Stimulated activated CD4-positive, alpha-beta T cell treated with anti-CD3 and anti-CD28 coated beads, Interleukin-1b, Interleukin-23, amount 100 ng/mL, for 1 hour (primary cell): ENCODE data around the gene CFAP54.
"Not testable (repeated sequence)": the region's sequence is repeated elsewhere in the genome, so short reads cannot be mapped to it uniquely, and the experiment has no call there.

Experiments
- DNase-seq, 2 donors: peaks; one replicate each; pipeline ENCODE4 v3.0.0-alpha.2; 2020; ENCODE audit warnings: low read depth in 2 of 2

The CFAP54 gene, protein sequence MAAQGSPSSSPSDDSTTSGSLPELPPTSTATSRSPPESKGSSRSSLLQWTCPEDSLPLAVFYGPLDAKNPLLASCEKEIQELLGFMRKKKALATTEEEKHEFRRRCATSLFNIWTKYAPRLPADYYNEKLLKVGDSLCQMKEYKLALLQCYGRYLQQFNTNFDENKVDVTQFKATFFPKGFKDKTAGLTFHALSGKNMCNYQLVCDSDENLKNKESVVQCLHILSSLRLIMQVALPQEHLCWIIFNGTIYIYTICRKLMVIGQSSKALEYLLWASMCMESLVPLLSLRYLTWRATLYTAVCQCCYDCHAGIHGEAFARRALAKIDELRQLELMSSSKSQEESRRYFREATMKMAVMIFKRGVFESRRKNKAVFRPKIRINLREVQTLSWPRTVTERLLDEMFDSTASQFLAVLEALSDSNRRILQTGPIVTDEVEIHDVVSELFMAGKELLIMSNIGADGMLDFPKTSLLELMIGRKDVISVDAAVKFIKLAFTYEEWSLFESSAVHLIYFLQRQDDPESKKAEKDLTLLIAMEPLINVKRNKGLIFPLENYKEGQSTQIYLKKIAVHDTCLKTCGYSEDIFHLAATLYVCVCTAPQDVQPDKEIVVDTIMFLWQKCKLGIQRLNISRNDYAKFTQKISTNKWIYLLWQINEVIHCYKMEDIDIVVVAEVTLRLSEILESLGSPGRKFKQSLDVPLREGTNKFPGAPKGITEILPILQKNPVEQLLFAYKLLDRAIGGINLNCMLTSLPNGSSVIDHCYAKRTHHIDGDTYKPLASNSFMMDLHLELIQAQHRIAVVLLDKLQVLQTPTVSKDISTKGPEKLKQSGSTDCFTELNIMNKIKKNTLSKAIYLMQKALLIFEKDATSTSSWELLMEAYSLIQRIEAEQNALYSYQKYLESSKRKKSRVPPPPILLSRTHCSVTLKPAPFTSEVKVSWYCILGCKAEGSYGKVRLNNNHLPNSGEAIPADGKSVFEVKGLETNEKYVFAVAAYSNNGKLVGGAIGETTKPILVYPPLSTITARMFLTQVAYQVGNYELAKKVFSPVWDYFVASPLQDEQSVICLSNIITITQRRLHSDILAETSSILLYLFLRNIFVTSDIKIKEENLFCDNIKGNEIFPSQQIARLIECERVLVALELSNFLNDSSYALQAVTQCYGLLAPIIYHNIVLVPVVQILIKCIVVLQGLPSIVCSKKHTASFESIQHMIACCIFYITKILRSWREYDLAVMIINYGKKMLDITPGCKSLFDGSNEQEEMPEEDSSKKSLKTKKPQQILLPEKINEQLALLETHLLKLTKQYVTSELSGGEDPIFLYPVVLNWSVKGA (N-terminal part only)

DNA sequence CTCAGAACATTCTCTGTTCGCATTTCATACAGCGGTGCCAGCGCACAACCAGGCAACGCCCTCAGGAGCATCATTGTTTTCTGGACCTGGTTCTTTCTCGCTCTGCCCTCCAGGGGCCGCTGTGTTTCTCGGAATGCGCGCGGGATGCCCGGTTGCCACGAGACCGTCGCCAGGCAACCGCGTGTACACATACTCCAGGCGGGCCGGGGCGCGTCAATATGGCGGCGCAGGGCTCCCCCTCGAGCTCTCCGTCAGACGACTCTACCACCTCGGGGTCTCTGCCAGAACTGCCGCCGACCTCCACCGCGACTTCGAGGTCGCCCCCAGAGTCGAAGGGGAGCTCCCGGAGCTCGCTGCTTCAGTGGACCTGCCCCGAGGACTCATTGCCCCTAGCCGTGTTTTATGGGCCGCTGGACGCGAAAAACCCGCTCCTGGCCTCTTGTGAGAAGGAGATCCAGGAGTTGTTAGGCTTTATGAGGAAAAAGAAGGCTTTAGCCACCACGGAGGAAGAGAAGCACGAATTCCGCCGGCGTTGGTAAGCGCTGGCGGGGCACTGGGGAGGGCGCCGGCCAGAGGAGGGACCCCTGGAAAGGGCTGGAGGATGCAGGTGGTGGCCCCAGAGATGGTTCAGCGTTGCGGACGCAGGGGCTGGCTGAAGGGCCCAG lies at the start of gene CFAP54:
CFAP54 (plus strand) TSS at position 186 of the 665 bp plus-strand sequence; CDS start at position 219, 33 bp downstream.
- peak; percentile 85 to 87 for DNase-seq

DNA sequence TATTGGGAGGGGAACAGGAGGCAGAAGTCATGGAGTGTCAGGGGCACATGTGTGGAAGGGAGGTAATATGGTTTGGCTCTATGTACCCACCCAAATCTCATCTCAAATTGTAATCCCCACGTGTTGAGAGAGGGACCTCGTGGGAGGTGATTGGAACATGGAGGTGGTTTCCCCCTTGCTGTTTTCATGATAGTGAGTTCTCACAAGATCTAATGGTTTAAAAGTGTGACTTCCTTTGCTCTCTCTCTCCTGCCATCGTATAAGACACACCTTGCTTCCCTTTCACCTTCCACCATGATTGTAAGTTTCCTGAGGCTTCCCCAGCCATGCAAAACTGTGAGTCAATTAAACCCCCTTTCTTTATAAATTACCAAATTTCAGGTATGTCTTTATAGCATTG lies 47.6 kb upstream of the CFAP54 start:
- no peak for DNase-seq

GRCh38 chr12:96442906-96443305 lies 46.5 kb upstream of the CFAP54 start:
- DNase-seq = no peak

GRCh38 chr12:96444399-96444798 lies 45.0 kb upstream of the CFAP54 start:
- DNase-seq = no peak

DNA sequence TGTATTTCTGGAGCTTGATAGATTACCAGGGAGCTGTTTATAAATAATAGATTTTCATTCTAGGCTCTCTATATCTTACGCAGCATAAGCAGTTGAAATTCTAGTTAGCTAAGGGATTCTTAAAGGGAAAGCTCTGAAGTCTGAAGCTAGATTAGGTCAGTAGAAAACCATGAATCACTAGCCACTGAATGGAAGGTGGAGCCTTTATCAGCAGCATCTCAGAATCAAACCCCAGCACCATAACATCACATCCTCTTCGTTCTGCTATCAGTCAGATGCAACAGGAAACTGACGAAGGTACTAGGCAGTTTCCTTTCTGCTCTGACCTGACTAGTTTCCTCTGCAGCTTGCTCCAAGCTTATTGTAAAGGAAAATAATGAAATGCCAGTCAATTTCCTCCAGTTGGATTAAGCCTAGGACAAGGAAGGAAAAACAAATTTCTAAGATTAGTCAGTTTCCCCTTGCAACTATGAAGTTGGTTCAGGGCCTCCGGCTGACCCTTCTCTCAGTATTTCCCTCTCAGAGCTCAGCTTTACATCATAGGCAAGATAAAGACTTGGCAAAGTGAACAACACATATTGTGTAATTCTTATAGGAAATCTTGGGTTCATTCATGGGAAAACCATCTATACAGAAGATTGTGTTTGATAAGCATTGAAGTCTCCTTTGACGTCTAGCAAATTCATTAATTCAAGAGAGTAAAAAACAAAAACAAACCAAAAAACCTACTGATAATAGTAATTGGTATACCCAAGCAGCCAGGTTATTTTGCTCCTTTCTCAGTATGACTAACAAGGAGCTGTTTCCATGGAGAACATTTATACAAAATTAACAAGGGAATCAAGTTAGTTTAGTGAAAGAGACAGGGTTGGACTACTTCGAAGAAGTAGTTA lies 43.4 kb upstream of the CFAP54 start:
- peak in 1 of 2 donors; percentile 32 for DNase-seq

GRCh38 chr12:96447256-96447655 lies 42.1 kb upstream of the CFAP54 start:
- DNase-seq = no peak

DNA sequence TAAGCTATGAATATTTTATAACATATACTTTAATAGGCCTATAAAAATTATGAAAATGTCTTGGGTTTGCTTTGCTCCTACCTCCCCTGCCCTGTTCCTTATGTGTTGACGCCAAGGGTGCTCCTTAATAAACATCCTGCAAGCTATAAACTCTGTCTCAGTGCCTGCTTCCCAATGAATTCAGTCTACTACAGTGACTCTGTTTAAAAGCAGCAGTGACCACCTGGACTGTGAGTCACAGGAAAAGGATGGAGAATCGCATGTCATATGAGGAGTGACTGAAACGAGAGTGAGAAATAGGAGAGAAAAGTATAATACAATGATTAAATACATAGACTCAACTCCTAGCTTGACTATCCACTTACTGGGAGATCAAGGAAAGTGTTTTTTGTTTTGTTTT lies 41.1 kb upstream of the CFAP54 start:
- no peak for DNase-seq

DNA sequence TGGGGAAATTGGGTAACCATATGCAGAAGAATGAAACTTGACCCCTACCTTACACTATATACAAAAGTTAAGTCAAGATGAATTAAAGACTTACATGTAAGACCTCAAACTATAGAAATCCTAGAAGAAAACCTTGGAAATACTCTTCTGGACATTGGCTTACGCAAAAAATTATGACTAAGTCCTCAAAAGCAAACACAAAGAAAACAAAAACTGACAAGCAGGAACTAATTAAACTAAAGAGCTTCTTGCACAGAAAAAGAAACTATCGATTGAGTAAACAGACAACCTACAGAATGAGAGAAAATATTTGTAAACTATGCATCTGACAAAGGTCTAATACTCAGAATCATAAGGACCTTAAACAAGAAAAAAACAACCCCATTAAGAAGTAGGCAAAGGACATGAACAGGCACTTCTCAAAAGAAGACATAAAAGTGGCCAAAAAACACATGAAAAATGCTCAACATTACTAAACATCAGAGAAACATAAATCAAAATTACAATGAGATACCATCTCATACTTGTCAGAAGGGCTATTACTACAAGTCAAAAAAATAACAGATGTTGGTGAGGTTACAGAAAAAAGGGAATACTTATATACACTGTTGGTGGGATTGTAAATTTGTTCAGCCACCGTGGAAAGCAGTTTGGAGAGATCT lies 37.0 kb upstream of the CFAP54 start:
- DNase-seq = no peak

GRCh38 chr12:96454396-96454795 lies 35.0 kb upstream of the CFAP54 start:
- DNase-seq = no peak

- DNase-seq = no peak
Measured at GRCh38 chr12:96456265-96456974, 33.0 kb upstream of the CFAP54 start.

GRCh38 chr12:96457191-96457930 lies 32.0 kb upstream of the CFAP54 start:
- DNase-seq = no peak

GRCh38 chr12:96459281-96459680 lies 30.1 kb upstream of the CFAP54 start:
- not testable (repeated sequence) for DNase-seq

GRCh38 chr12:96462571-96463280 lies 26.7 kb upstream of the CFAP54 start:
- DNase-seq = no peak

- no peak for DNase-seq
Measured at GRCh38 chr12:96465896-96466295, 23.5 kb upstream of the CFAP54 start.

- no peak for DNase-seq
Measured at GRCh38 chr12:96466939-96467751, 22.2 kb upstream of the CFAP54 start.

DNA sequence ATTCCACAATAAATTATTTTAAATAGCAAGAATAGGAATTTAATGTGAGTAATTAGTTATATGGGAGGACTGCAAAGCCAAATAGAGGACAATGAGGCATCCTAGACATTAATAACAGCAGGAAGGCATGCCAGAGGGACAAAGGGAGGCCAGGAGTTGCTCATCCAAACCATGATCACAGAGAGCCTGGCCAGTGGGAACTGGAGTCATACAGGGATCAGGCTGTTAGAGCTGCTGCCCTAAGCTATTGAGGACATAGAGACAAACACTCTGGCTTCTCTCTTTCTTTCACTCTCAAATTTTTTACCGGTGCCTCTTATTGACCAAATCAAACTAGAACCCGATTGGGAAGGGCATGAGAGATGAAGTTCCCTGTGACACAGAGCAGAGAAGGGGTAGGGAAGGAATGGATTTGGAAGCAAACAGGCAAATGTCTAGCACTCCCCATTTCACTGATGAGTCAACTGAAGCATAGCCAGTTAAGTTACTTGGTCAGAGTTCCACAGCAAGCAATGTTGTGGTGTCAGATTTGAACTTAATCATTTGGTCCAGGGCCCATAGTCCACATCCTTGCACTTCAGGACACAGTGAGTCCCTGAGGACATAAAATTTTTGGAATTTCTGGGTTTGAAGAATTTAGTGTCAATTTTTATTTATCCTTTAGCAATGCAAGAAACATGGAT lies 17.9 kb upstream of the CFAP54 start:
- DNase-seq = no peak
